OCI-LY1 (cell line): ENCODE measurements around the gene RUNX3.

Experiments used
- H2AFZ ChIP-seq: fragments of 200-600 bp; sonication (generic), shearing (Covaris generic); 2 replicates; pipeline ENCODE4 v1.6.0; 2014; ENCODE audit warnings: antibody characterized with exemption, mild to moderate bottlenecking, low read length
- H3F3A ChIP-seq: fragments of 200-600 bp; sonication (generic), shearing (Covaris generic); 2 replicates; pipeline ENCODE4 v1.6.0; 2014; ENCODE audit warnings: mild to moderate bottlenecking, antibody characterized with exemption, low read length, moderate library complexity; ENCODE audit not compliant: insufficient read depth
- H3K27ac ChIP-seq: fragments of 200-600 bp; sonication (generic); 2 replicates; pipeline ENCODE4 v1.5.1; 2014; ENCODE audit warnings: low read length, mixed run types, mild to moderate bottlenecking, low read depth; ENCODE audit not compliant: poor library complexity, severe bottlenecking
- H3K27me3 ChIP-seq: fragments of 200-600 bp; sonication (generic); 2 replicates; pipeline ENCODE4 v1.6.0; 2014; ENCODE audit warnings: antibody characterized with exemption, mild to moderate bottlenecking, low read length, moderate library complexity; ENCODE audit not compliant: insufficient read depth
- H3K36me3 ChIP-seq: fragments of 200-600 bp; sonication (generic); 2 replicates; pipeline ENCODE4 v1.6.1; 2014; ENCODE audit warnings: mild to moderate bottlenecking, antibody characterized with exemption, low read length, moderate library complexity, mixed read lengths; ENCODE audit not compliant: insufficient read depth
- H3K4me1 ChIP-seq: fragments of 200-600 bp; sonication (generic); 2 replicates; pipeline ENCODE4 v1.5.1; 2014; ENCODE audit warnings: mild to moderate bottlenecking, low read length, moderate library complexity; ENCODE audit not compliant: insufficient read depth, severe bottlenecking
- H3K4me2 ChIP-seq: fragments of 200-600 bp; sonication (generic), shearing (Covaris generic); 2 replicates; pipeline ENCODE4 v1.6.1; 2014; ENCODE audit warnings: low read length
- H3K4me3 ChIP-seq: fragments of 200-600 bp; sonication (generic); 2 replicates; pipeline ENCODE4 v1.5.1; 2014; ENCODE audit warnings: low read length, low read depth, mild to moderate bottlenecking, mixed read lengths; ENCODE audit not compliant: poor library complexity, severe bottlenecking
- H3K79me2 ChIP-seq: fragments of 200-600 bp; shearing (Covaris generic); 2 replicates; pipeline ENCODE4 v1.6.1; 2016; ENCODE audit warnings: mixed run types, low read length, mixed read lengths; ENCODE audit not compliant: insufficient read depth
- H3K9ac ChIP-seq: fragments of 200-600 bp; sonication (generic), shearing (Covaris generic); 2 replicates; pipeline ENCODE4 v1.6.1; 2014; ENCODE audit warnings: mild to moderate bottlenecking, low read length, mixed read lengths
- H3K9me2 ChIP-seq: fragments of 200-600 bp; sonication (generic), shearing (Covaris generic); 2 replicates; pipeline ENCODE4 v1.6.1; 2014; ENCODE audit warnings: low read depth, mild to moderate bottlenecking, low read length, mixed read lengths
- H3K9me3 ChIP-seq: fragments of 200-600 bp; shearing (Covaris generic); 2 replicates; pipeline ENCODE4 v1.6.1; 2014; ENCODE audit warnings: low read length, mixed read lengths
- H4K20me1 ChIP-seq: fragments of 200-600 bp; sonication (generic), shearing (Covaris generic); 2 replicates; pipeline ENCODE4 v1.6.0; 2016; ENCODE audit warnings: mild to moderate bottlenecking, low read length; ENCODE audit not compliant: insufficient read depth
- CTCF ChIP-seq: fragments of 200-600 bp; sonication (generic), shearing (Covaris generic); IDR thresholded peaks from 2 replicates; pipeline ENCODE4 v1.5.1; 2017; ENCODE audit warnings: mild to moderate bottlenecking, antibody characterized with exemption, low read length, moderate library complexity, mixed read lengths
- EZH2 ChIP-seq: fragments of 200-600 bp; sonication (generic), shearing (Covaris generic); IDR thresholded peaks from 2 replicates; pipeline ENCODE4 v1.8.0; 2017; ENCODE audit warnings: borderline replicate concordance, mixed run types, mild to moderate bottlenecking, antibody characterized with exemption, low read length, moderate library complexity, mixed read lengths

RUNX3 gene

GRCh38 chr1:24931468-24932231, 1.6 kb upstream of the RUNX3 start:
- no peak for TF ChIP-seq CTCF
- TF ChIP-seq EZH2 = no peak
- no peaks in the 10 kb centered on the region for H3K9me2 ChIP-seq
- no peak overlapping the region for H3K9ac ChIP-seq
- no peaks in the 10 kb centered on the region for H3K9me3 ChIP-seq
- peaks cover 41% of the 10 kb centered on the region for H3K4me1 ChIP-seq
- H2AFZ ChIP-seq = no peak overlapping the region
- no peaks in the 10 kb centered on the region for H3K27me3 ChIP-seq
- H4K20me1 ChIP-seq = no peaks in the 10 kb centered on the region
- no peak overlapping the region for H3K27ac ChIP-seq
- peak overlapping the region; percentile 53 for H3K4me2 ChIP-seq
- peak overlapping the region; percentile 34 for H3K4me3 ChIP-seq
- H3K36me3 ChIP-seq = no peaks in the 10 kb centered on the region
- no peaks in the 10 kb centered on the region for H3K79me2 ChIP-seq
- no peaks in the 10 kb centered on the region for H3F3A ChIP-seq

GRCh38 chr1:24931146-24931467, 1.0 kb upstream of the RUNX3 start:
- H2AFZ ChIP-seq = no peak overlapping the region
- H3K4me3 ChIP-seq = peak overlapping the region; percentile 56

DNA sequence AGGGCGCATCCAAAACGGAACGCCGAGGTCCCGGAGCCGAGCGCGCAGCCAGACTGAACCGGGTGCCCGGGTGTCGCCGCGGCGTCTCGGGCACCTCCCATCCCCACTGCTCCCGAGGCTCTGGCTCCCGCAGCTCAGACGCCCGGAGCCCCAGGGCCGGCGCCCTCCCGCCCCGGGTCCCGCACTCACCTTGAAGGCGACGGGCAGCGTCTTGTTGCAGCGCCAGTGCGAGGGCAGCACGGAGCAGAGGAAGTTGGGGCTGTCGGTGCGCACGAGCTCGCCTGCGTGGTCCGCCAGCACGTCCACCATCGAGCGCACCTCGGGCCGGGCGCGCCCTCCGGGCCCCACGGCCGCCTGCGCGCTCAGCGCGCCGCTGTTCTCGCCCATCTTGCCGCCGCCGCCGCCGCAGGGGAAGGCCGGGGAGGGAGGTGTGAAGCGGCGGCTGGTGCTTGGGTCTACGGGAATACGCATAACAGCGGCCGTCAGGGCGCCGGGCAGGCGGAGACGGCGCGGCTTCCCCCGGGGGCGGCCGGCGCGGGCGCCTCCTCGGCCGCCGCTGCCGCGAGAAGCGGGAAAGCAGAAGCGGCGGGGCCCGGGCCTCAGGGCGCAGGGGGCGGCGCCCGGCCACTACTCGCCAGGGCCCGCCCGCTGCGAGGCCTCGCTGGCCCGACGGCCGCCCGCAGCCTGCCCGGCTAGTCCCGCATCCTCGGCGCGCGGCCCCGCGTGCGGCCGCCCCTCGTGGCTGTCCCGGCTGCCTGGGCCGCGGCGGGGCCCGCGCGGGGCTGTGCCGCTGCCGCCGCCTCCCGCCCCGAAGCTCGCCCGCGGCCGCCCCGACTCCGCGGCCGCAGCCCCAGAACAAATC, 447 bp downstream of the RUNX3 start:
- H3K4me1 ChIP-seq = peaks cover 60% of the 10 kb centered on the region
- no peaks in the 10 kb centered on the region for H3K9me3 ChIP-seq
- H3K27me3 ChIP-seq = no peaks in the 10 kb centered on the region
- no peaks in the 10 kb centered on the region for H3F3A ChIP-seq
- peak overlapping the region; percentile 48 for H3K9ac ChIP-seq
- peak overlapping the region; percentile 67 for H3K4me2 ChIP-seq
- H3K4me3 ChIP-seq = peak overlapping the region; percentile 65
- no peaks in the 10 kb centered on the region for H3K36me3 ChIP-seq
- H4K20me1 ChIP-seq = no peaks in the 10 kb centered on the region
- H2AFZ ChIP-seq = no peak overlapping the region
- no peak for TF ChIP-seq CTCF
- TF ChIP-seq EZH2 = no peak
- H3K9me2 ChIP-seq = no peaks in the 10 kb centered on the region
- H3K79me2 ChIP-seq = no peaks in the 10 kb centered on the region
- H3K27ac ChIP-seq = no peak overlapping the region

More at GRCh38 chr1:24931146-24931467, 1.0 kb upstream of the RUNX3 start:
- H3K79me2 ChIP-seq = no peaks in the 10 kb centered on the region
- peak overlapping the region; percentile 67 for H3K4me2 ChIP-seq
- H4K20me1 ChIP-seq = no peaks in the 10 kb centered on the region
- no peak for TF ChIP-seq EZH2
- TF ChIP-seq CTCF = no peak
- no peak overlapping the region for H3K9ac ChIP-seq
- H3F3A ChIP-seq = no peaks in the 10 kb centered on the region
- H3K9me2 ChIP-seq = no peaks in the 10 kb centered on the region
- H3K4me1 ChIP-seq = peaks cover 45% of the 10 kb centered on the region
- no peaks in the 10 kb centered on the region for H3K27me3 ChIP-seq
- H3K36me3 ChIP-seq = no peaks in the 10 kb centered on the region
- H3K27ac ChIP-seq = no peak overlapping the region
- no peaks in the 10 kb centered on the region for H3K9me3 ChIP-seq
